K562 (cell line): ENCODE data around the gene IL17RC. TPM values are rescaled to one million over a fixed set of nuclear protein-coding genes. Genes with fewer than 3 reads are reported as not detected.
A peak's percentile ranks its signal among the peaks of the same experiment; 100 is the strongest.

Experiments
- ATAC-seq: fragments of 200-7000 bp; cut with Tn5 transposase; 3 replicates; pipeline ENCODE4 v1.9.1; 2020; ENCODE audit warnings: moderate library complexity
- BruUV-seq: library from RNA; stranded (reverse); fragments of 400-500 nt; replicated peaks from 2 replicates; lab custom pipeline; 2021; lab: Mats Ljungman, UMichigan
- CTCF ChIA-PET: fragments of 300-600 bp; formaldehyde crosslinking; extraction: SDS; loops from one replicate; lab custom pipeline; 2021; ENCODE audit warnings: low intra/inter-chr PET ratio; lab: Yijun Ruan, JAX
- POLR2A ChIA-PET: fragments of 300-600, 350-650 bp; sonication (Branson Sonifier 250); formaldehyde crosslinking; extraction: SDS; loops from one replicate; lab custom pipeline; 2021; ENCODE audit warnings: antibody characterized with exemption, inconsistent platforms; lab: Yijun Ruan, JAX
- DNase-seq, 4 experiments: peaks; one replicate each; pipeline versions ENCODE4 v3.0.0 to v3.0.0-alpha.2; 2011 to 2018; ENCODE audit warnings: low spot score in 3 of 4, mixed read lengths in 3 of 4; ENCODE audit errors: extremely low read depth in 1 of 4
- FAIRE-seq: peaks from 2 replicates; lab custom pipeline; 2011; peaks lifted over from hg19 to GRCh38; lab: Jason Lieb, UNC
- H2AFZ ChIP-seq: 2 replicates; pipeline ENCODE4 v1.6.0; 2011; ENCODE audit warnings: low read depth, low read length, control low read depth, inconsistent platforms
- H3K27ac ChIP-seq: fragments of 200-600 bp; 3 replicates; pipeline ENCODE4 v1.8.0; 2011; ENCODE audit warnings: low read depth, mild to moderate bottlenecking, control low read depth, inconsistent platforms, low read length, moderate library complexity, mixed read lengths; ENCODE audit errors: extremely low read depth
- H3K27me3 ChIP-seq, 2 experiments: fragments of 300-600 bp in 1 of 2; 2 replicates in 1 of 2; 3 replicates in 1 of 2; pipeline versions ENCODE4 v1.6.0 to v1.8.0; 2011; ENCODE audit warnings: inconsistent platforms in 2 of 2, low read length in 2 of 2, mild to moderate bottlenecking in 1 of 2, mixed read lengths in 1 of 2, moderate library complexity in 1 of 2; ENCODE audit not compliant: control insufficient read depth in 2 of 2, insufficient read depth in 2 of 2
- H3K36me3 ChIP-seq: fragments of 300-600 bp; 3 replicates; pipeline ENCODE4 v1.8.0; 2011; ENCODE audit warnings: mild to moderate bottlenecking, low read length, inconsistent platforms; ENCODE audit not compliant: control insufficient read depth, insufficient read depth
- H3K4me1 ChIP-seq, 2 experiments: fragments of 200-600 bp in 1 of 2; replicated peaks in 1 of 2; 2 replicates in 1 of 2; 3 replicates in 1 of 2; pipeline versions ENCODE4 v1.5.1 to v1.8.0; 2011; ENCODE audit warnings: inconsistent platforms in 2 of 2, low read length in 2 of 2, mild to moderate bottlenecking in 1 of 2, mixed read lengths in 1 of 2, moderate library complexity in 1 of 2; ENCODE audit not compliant: control insufficient read depth in 2 of 2, insufficient read depth in 2 of 2
- H3K4me2 ChIP-seq: 2 replicates; pipeline ENCODE4 v1.6.1; 2011; ENCODE audit warnings: low read length, control low read depth, inconsistent platforms, mixed read lengths; ENCODE audit not compliant: insufficient read depth
- H3K4me3 ChIP-seq: fragments of 200-600 bp; sonication (generic), shearing (Covaris generic); 2 replicates; pipeline ENCODE4 v1.5.1; 2016; ENCODE audit warnings: control low read depth, inconsistent platforms
- H3K79me2 ChIP-seq: fragments of 200-600 bp; 3 replicates; pipeline ENCODE4 v1.8.0; 2011; ENCODE audit warnings: low read length, inconsistent platforms; ENCODE audit not compliant: control insufficient read depth, insufficient read depth
- H3K9ac ChIP-seq, 2 experiments: 2 replicates each; pipeline versions ENCODE4 v1.6.0 to v1.6.1; 2011; ENCODE audit warnings: low read depth in 2 of 2, low read length in 2 of 2, control low read depth in 1 of 2, inconsistent platforms in 1 of 2, mild to moderate bottlenecking in 1 of 2, mixed read lengths in 1 of 2; ENCODE audit not compliant: insufficient read depth in 1 of 2
- H3K9me1 ChIP-seq: one replicate; pipeline ENCODE4 v1.6.0; 2011; ENCODE audit warnings: inconsistent platforms, mild to moderate bottlenecking, low read length, moderate library complexity; ENCODE audit not compliant: control insufficient read depth, insufficient read depth
- H3K9me3 ChIP-seq: replicated peaks from 2 replicates; pipeline ENCODE4 v1.5.1; 2011; ENCODE audit warnings: low read depth, low read length, inconsistent platforms; ENCODE audit not compliant: control insufficient read depth, insufficient read depth
- H4K20me1 ChIP-seq: replicated peaks from 2 replicates; pipeline ENCODE4 v1.6.1; 2011; ENCODE audit warnings: low read length, inconsistent platforms, mixed read lengths; ENCODE audit not compliant: control insufficient read depth, insufficient read depth
- BRF1 ChIP-seq: IDR thresholded peaks from 3 replicates; pipeline ENCODE4 v1.6.1; 2011; ENCODE audit warnings: borderline replicate concordance, mild to moderate bottlenecking; ENCODE audit not compliant: insufficient read length; ENCODE audit errors: extremely low read depth
- CBX8 ChIP-seq: fragments of 200-600 bp; sonication (generic); IDR thresholded peaks from 2 replicates; pipeline ENCODE4 v1.6.1; 2012; ENCODE audit warnings: borderline replicate concordance, mixed run types, low read depth, mild to moderate bottlenecking, moderate library complexity, mixed read lengths, low read length, control low read depth, inconsistent platforms; ENCODE audit not compliant: poor library complexity, severe bottlenecking; ENCODE audit errors: extremely low read depth
- CCAR2 ChIP-seq: fragments of 200-400 bp; formaldehyde crosslinking; IDR thresholded peaks from 2 replicates; pipeline ENCODE4 v1.6.1; 2017; ENCODE audit warnings: mild to moderate bottlenecking, low read depth, low read length
- CCNT2 ChIP-seq: IDR thresholded peaks from 2 replicates; pipeline ENCODE4 v1.6.1; 2011; ENCODE audit warnings: borderline replicate concordance, low read depth, mild to moderate bottlenecking, moderate library complexity, mixed read lengths, low read length; ENCODE audit not compliant: insufficient read length; ENCODE audit errors: extremely low read depth
- EGR1 ChIP-seq: fragments of 450-650 bp; conservative IDR thresholded peaks from 2 replicates; pipeline ENCODE4 v1.6.1; 2017; ENCODE audit warnings: mild to moderate bottlenecking
- ETV5 ChIP-seq: sonication (generic); formaldehyde crosslinking; IDR thresholded peaks from 2 replicates; pipeline ENCODE4 v1.4.0; 2020; ENCODE audit warnings: low read depth, mild to moderate bottlenecking, missing genetic modification reagents
- GATA2 ChIP-seq: sonication (generic); formaldehyde crosslinking; IDR thresholded peaks from 2 replicates; pipeline ENCODE4 v1.4.0; 2020; ENCODE audit warnings: mild to moderate bottlenecking, missing genetic modification reagents
- IFI16 ChIP-seq: fragments of 250-450 bp; sonication (Bioruptor Pico); IDR thresholded peaks from 2 replicates; pipeline ENCODE4 v2.1.2; 2022; ENCODE audit warnings: mild to moderate bottlenecking, inconsistent platforms
- JUND ChIP-seq, 2 experiments: IDR thresholded peaks; 2 replicates in 1 of 2; 3 replicates in 1 of 2; pipeline ENCODE4 v1.6.1; 2011; ENCODE audit warnings: borderline replicate concordance in 2 of 2, low read depth in 2 of 2, low read length in 2 of 2, improper control_type of control experiment in 1 of 2, missing biosample characterization in 1 of 2, missing genetic modification characterization in 1 of 2, missing genetic modification reagents in 1 of 2
- MIER1 ChIP-seq: fragments of 450-650 bp; IDR thresholded peaks from 2 replicates; pipeline ENCODE4 v1.6.1; 2016; ENCODE audit warnings: antibody characterized with exemption, mild to moderate bottlenecking, low read depth
- NFRKB ChIP-seq: fragments of 450-650 bp; IDR thresholded peaks from 2 replicates; pipeline ENCODE4 v1.6.1; 2016; ENCODE audit warnings: low read depth
- NR2C2 ChIP-seq, 2 experiments: fragments of 200-800 bp in 1 of 2; sonication (Bioruptor generic) in 1 of 2; sonication (generic) in 1 of 2; formaldehyde crosslinking in 1 of 2; IDR thresholded peaks; 2 replicates each; pipeline versions ENCODE4 v1.6.1 to v1.8.0; 2016 to 2022; ENCODE audit warnings: mild to moderate bottlenecking in 1 of 2, missing compliant biosample characterization in 1 of 2, missing genetic modification characterization in 1 of 2, missing genetic modification reagents in 1 of 2
- PHF8 ChIP-seq: fragments of 200-600 bp; sonication (generic); IDR thresholded peaks from 2 replicates; pipeline ENCODE4 v1.6.1; 2012; ENCODE audit warnings: mixed run types, mild to moderate bottlenecking, inconsistent platforms, low read length, moderate library complexity, borderline replicate concordance
- POLR2AphosphoS5 ChIP-seq: IDR thresholded peaks from 2 replicates; pipeline ENCODE4 v1.6.1; 2011; ENCODE audit warnings: mild to moderate bottlenecking, low read depth, low read length, moderate library complexity; ENCODE audit not compliant: control insufficient read depth, insufficient read depth
- SMARCA4 ChIP-seq: fragments of 450-650 bp; IDR thresholded peaks from 2 replicates; pipeline ENCODE4 v1.6.1; 2016
- SREBF1 ChIP-seq: fragments of 150-350 bp; IDR thresholded peaks from 2 replicates; pipeline ENCODE4 v1.6.1; 2014; ENCODE audit warnings: antibody characterized with exemption, low read depth, low read length, borderline replicate concordance
- STAG1 ChIP-seq: sonication (generic); formaldehyde crosslinking; IDR thresholded peaks from 2 replicates; pipeline ENCODE4 v1.5.0; 2020; ENCODE audit warnings: missing genetic modification reagents, borderline replicate concordance
- TCF7L2 ChIP-seq: fragments of 150-350 bp; IDR thresholded peaks from 2 replicates; pipeline ENCODE4 v1.6.1; 2016; ENCODE audit warnings: low read depth, mild to moderate bottlenecking, low read length, moderate library complexity
- TCFL5 ChIP-seq: fragments of 250-450 bp; sonication (Bioruptor Pico); conservative IDR thresholded peaks from 2 replicates; pipeline ENCODE4 v1.6.1; 2021; ENCODE audit warnings: mild to moderate bottlenecking, moderate library complexity, matching md5 sums
- WGBS: fragments of 100-300 bp; shearing (Covaris generic); methylation state at CpG from one replicate; pipeline ENCODE4 v1.1.6; 2016; ENCODE audit warnings: low coverage, mixed read lengths; ENCODE audit not compliant: insufficient coverage; ENCODE audit errors: missing lambda C conversion rate; 5-methylcytosine and 5-hydroxymethylcytosine counted together
- in situ Hi-C: fragments of 300-500 bp; cut with MboI; formaldehyde crosslinking; loops from 4 replicates; pipeline ENCODE4 v1.15.0; 2018; ENCODE audit warnings: inconsistent platforms, mixed read lengths
- intact Hi-C: fragments of 100-400 bp; cut with micrococcal nuclease; formaldehyde crosslinking; loops from 2 replicates; pipeline ENCODE4 v1.14.2; 2022
- polyA plus RNA-seq, 8 experiments: library from polyadenylated mRNA; depleted of rRNA in 4 of 8; stranded (reverse) in 5 of 8; unstranded in 3 of 8; fragments of >200 nt; fragmentation: Nextera tagmentation in 2 of 8; fragmentation: Illumina TruSeq in 1 of 8; extraction: Ambion mirVana in 2 of 8; extraction: Trizol in 1 of 8; gene quantifications; 2 replicates each; pipeline versions ENCODE4 v1.2.1 to v1.2.3, GENCODE V29; 2011 to 2014; ENCODE audit warnings: inconsistent platforms in 1 of 8, missing spikeins in 1 of 8
- total RNA-seq, 7 experiments: library from RNA; depleted of rRNA in 6 of 7; stranded (reverse); fragments of >200 nt in 6 of 7; fragmentation: Illumina TruSeq in 2 of 7; extraction: Trizol in 2 of 7; gene quantifications; 2 replicates each; pipeline versions ENCODE4 v1.2.1 to v1.2.3, GENCODE V29; 2011 to 2021; ENCODE audit warnings: low replicate concordance in 1 of 7
- TF ChIP-seq, protein P1 (sequence below): sonication (generic); formaldehyde crosslinking; IDR thresholded peaks from 2 replicates; pipeline ENCODE4 v1.9.0; 2022; ENCODE audit warnings: mild to moderate bottlenecking, missing genetic modification reagents
- TF ChIP-seq, protein P2 (sequence below): fragments of 200-800 bp; sonication (Bioruptor generic); IDR thresholded peaks from 2 replicates; pipeline ENCODE4 v1.6.1; 2017; ENCODE audit warnings: missing genetic modification characterization, missing compliant biosample characterization

IL17RC gene
- total and polyA plus RNA-seq, 9 of the 15 experiments (the other 6 are each of a cell fraction or from before 2014, with no cell fraction given), result 0.15 to 11.4 (median 7.1) TPM; not detected in 1

- 24% methylated on average over 4 of the region's 4 CpGs for WGBS
- intact Hi-C loops, result no loop called here
- Histone ChIP-seq H3K4me1 (peaks cover 30 to 33% of the 10 kb centered on the region in 2 experiments), H3K9me1 (no peaks in the 10 kb centered on the region), H3K27me3 (no peaks in the 10 kb centered on the region), H3K79me2 (no peaks in the 10 kb centered on the region), H3K9me3 (no peaks in the 10 kb centered on the region), H3K4me2 (peak overlapping the region; percentile 67), H4K20me1 (no peaks in the 10 kb centered on the region), H3K4me3 (no peak overlapping the region), H3K9ac (peak overlapping the region; percentile 45 to 86; a peak in 2 of 4 replicates), H3K27ac (peak overlapping the region; percentile 39; the same call in 1 of the 3 replicates), H3K36me3 (no peaks in the 10 kb centered on the region), H2AFZ (peak overlapping the region; percentile 97)
- FAIRE-seq (peak; percentile 57), ATAC-seq (no peak; the same call in 2 of the 3 replicates), DNase-seq (no peak)
- no TSS peak for BruUV-seq
- POLR2A ChIA-PET, result interaction anchor here (0.7 to 5.8 kb wide), 6 partner anchors 9 to 50 kb away, joined by 3 to 33 read pairs (median 18); partner anchors contain the start of genes CRELD1 and JAGN1
- CTCF ChIA-PET, result no interaction called here
- in situ Hi-C loops, result no loop called here
- TF ChIP-seq TCFL5 (CRISPR knock-in tag) (no peak), SMARCA4 (no peak), TCF7L2 (no peak), BRF1 (no peak), JUND (IDR thresholded peaks at IDR 0.05; ENCODE audit: borderline replicate concordance, low read depth, low read length) (peak; percentile 4; the same call in 1 of the 2 replicates), JUND (tag; IDR thresholded peaks at IDR 0.05; ENCODE audit: borderline replicate concordance, low read depth, low read length) (no peak), SREBF1 (no peak), ETV5 (CRISPR knock-in tag) (no peak), POLR2AphosphoS5 (no peak), PHF8 (no peak), CBX8 (no peak), STAG1 (no peak), GATA2 (no peak), IFI16 (CRISPR knock-in tag) (no peak), EGR1 (peak; percentile 70), CCNT2 (no peak), CCAR2 (no peak), NR2C2 (CRISPR knock-in tag; IDR thresholded peaks at IDR 0.05) (no peak), NR2C2 (tag; IDR thresholded peaks at IDR 0.05) (no peak), NFRKB (no peak), MIER1 (no peak)
- TF ChIP-seq, protein P1, sequence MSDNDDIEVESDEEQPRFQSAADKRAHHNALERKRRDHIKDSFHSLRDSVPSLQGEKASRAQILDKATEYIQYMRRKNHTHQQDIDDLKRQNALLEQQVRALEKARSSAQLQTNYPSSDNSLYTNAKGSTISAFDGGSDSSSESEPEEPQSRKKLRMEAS, result peak; percentile 6; the same call in 1 of the 2 replicates
- TF ChIP-seq, protein P2, sequence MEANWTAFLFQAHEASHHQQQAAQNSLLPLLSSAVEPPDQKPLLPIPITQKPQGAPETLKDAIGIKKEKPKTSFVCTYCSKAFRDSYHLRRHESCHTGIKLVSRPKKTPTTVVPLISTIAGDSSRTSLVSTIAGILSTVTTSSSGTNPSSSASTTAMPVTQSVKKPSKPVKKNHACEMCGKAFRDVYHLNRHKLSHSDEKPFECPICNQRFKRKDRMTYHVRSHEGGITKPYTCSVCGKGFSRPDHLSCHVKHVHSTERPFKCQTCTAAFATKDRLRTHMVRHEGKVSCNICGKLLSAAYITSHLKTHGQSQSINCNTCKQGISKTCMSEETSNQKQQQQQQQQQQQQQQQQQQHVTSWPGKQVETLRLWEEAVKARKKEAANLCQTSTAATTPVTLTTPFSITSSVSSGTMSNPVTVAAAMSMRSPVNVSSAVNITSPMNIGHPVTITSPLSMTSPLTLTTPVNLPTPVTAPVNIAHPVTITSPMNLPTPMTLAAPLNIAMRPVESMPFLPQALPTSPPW, result no peak
These were observed 13.7 kb upstream of the IL17RC start for GRCh38 chr3:9903238-9903624.
